Measurements from ENCODE around the gene MTUS2. TPM values are rescaled to one million over a fixed set of nuclear protein-coding genes. Genes with fewer than 3 reads are reported as not detected.

MTUS2 gene
- total and polyA plus RNA-seq, 2 donors (not counting 3 experiments of a cell fraction or from before 2014, with no cell fraction given) = not detected

- H3K79me2 ChIP-seq (ENCODE audit: control insufficient read depth, insufficient read depth, low read length) = peaks cover 81% of the 10 kb centered on the region
- no peak for DNase-seq (ENCODE audit: low read depth, low spot score)
- no TSS peak for BruUV-seq (replicated peaks)
- H3K27ac ChIP-seq (ENCODE audit: insufficient read depth, low read depth, low read length) = no peak overlapping the region
- no peak overlapping the region for H3K4me2 ChIP-seq (ENCODE audit: insufficient read depth, low read length)
- H3K9me1 ChIP-seq (replicated peaks; ENCODE audit: control insufficient read depth, extremely low read depth, insufficient read depth, low read length) = no peaks in the 10 kb centered on the region
- H3K4me3 ChIP-seq (replicated peaks in 1 of 3; ENCODE audit: insufficient read depth in 1 of 3, low read depth in 1 of 3, low read length in 3 of 3) = no peak overlapping the region
- ChIA-PET POLR2A (no interaction called here), CTCF (interaction anchor here (1.4 to 1.6 kb wide), 2 partner anchors 23 to 32 kb away, joined by 3 to 4 read pairs; no protein-coding TSS in a partner anchor)
- dilution Hi-C loops (cut with MboI; ENCODE audit: extremely low pct_ligation_motif_present, low sequenced_read_pairs) = no loop called here
- no peaks in the 10 kb centered on the region for H4K20me1 ChIP-seq (replicated peaks; ENCODE audit: control insufficient read depth, extremely low read depth, insufficient read depth, low read length)
- H2AFZ ChIP-seq (ENCODE audit: low read depth, low read length) = no peak overlapping the region
- H3K27me3 ChIP-seq (ENCODE audit: control insufficient read depth in 2 of 2, insufficient read depth in 2 of 2, low read length in 2 of 2) = no peaks in the 10 kb centered on the region
- no peak overlapping the region for H3K9ac ChIP-seq (replicated peaks; ENCODE audit: extremely low read depth, insufficient read depth, low read length)
- H3K4me1 ChIP-seq (ENCODE audit: control insufficient read depth, extremely low read depth, insufficient read depth, low read length) = peaks cover 21% of the 10 kb centered on the region
- H3K36me3 ChIP-seq (ENCODE audit: control insufficient read depth in 2 of 2, extremely low read depth in 1 of 2, insufficient read depth in 2 of 2, low read length in 2 of 2) = peaks cover 0 to 9% of the 10 kb centered on the region in 2 experiments
- FAIRE-seq = no peak
- TF ChIP-seq JUN (IDR thresholded peaks at IDR 0.05; ENCODE audit: borderline replicate concordance, insufficient read depth, insufficient read length, low read depth) (no peak), POLR2AphosphoS5 (IDR thresholded peaks at IDR 0.05; ENCODE audit: insufficient read depth, low read depth, low read length) (no peak), EZH2 (IDR thresholded peaks at IDR 0.05; ENCODE audit: borderline replicate concordance, low read depth, low read length, severe bottlenecking) (no peak), POLR2A (IDR thresholded peaks at IDR 0.05; ENCODE audit: low read depth, low read length) (no peak), CTCF (IDR thresholded peaks at IDR 0.05; ENCODE audit: extremely low read depth in 1 of 2, insufficient read depth in 1 of 2, low read depth in 1 of 2, low read length in 2 of 2) (no peak), GATA2 (IDR thresholded peaks at IDR 0.05; ENCODE audit: insufficient read depth, insufficient read length, low read depth, low read length) (no peak), FOS (IDR thresholded peaks at IDR 0.05; ENCODE audit: borderline replicate concordance, insufficient read depth, low read length) (no peak), MYC (IDR thresholded peaks at IDR 0.05; ENCODE audit: low read depth, low read length) (no peak)
- TF ChIP-seq, protein P1, sequence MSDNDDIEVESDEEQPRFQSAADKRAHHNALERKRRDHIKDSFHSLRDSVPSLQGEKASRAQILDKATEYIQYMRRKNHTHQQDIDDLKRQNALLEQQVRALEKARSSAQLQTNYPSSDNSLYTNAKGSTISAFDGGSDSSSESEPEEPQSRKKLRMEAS (IDR thresholded peaks at IDR 0.05; ENCODE audit: insufficient read depth, insufficient read length) = no peak
- H3K9me3 ChIP-seq (replicated peaks; ENCODE audit: control insufficient read depth, insufficient read depth, low read length) = no peaks in the 10 kb centered on the region
- intact Hi-C loops (cut with micrococcal nuclease) = no loop called here
These were observed 720.2 kb downstream of the MTUS2 start for GRCh38 chr13:29540334-29540733.
